Measurements from ENCODE around the gene PSPH.

The PSPH gene

GRCh38 chr7:55996856-55997500, 54.3 kb downstream of the PSPH start:
- DNase-seq (ENCODE audit: low read depth), result no peak

GRCh38 chr7:55992346-55992745, 58.9 kb downstream of the PSPH start:
- no peak for DNase-seq (ENCODE audit: low read depth)

- DNase-seq (ENCODE audit: low read depth), result no peak
Measured at GRCh38 chr7:55983537-55983936, 67.7 kb downstream of the PSPH start.

GRCh38 chr7:55980266-55980665, 71.0 kb downstream of the PSPH start:
- no peak for DNase-seq (ENCODE audit: low read depth)

GRCh38 chr7:55977831-55978230, 73.4 kb downstream of the PSPH start:
- DNase-seq (ENCODE audit: low read depth), result no peak

- DNase-seq (ENCODE audit: low read depth), result no peak
Measured at GRCh38 chr7:55975988-55976633, 75.1 kb downstream of the PSPH start.

GRCh38 chr7:55973747-55974250, 77.4 kb downstream of the PSPH start:
- DNase-seq (ENCODE audit: low read depth), result no peak

- DNase-seq (ENCODE audit: low read depth), result no peak
Measured at GRCh38 chr7:55970978-55971377, 80.3 kb downstream of the PSPH start.

GRCh38 chr7:55970561-55970960, 80.7 kb downstream of the PSPH start:
- no peak for DNase-seq (ENCODE audit: low read depth)

- DNase-seq (ENCODE audit: low read depth), result no peak
Measured at GRCh38 chr7:55969391-55969790, 81.9 kb downstream of the PSPH start.

- DNase-seq (ENCODE audit: low read depth), result no peak
Measured at GRCh38 chr7:55966851-55967250, 84.4 kb downstream of the PSPH start.

- DNase-seq (ENCODE audit: low read depth), result no peak
Measured at GRCh38 chr7:55965805-55966421, 85.3 kb downstream of the PSPH start.

GRCh38 chr7:55965100-55965470, 86.2 kb downstream of the PSPH start:
- no peak for DNase-seq (ENCODE audit: low read depth)

- DNase-seq (ENCODE audit: low read depth), result peak; percentile 41
Measured at GRCh38 chr7:55964261-55965099, 86.8 kb downstream of the PSPH start, which contains the start of gene NIPSNAP2. Gene NIPSNAP2 (plus strand): TSS chr7:55964585. CDS start chr7:55964610, 25 bp downstream.

GRCh38 chr7:55963584-55964168, 87.6 kb downstream of the PSPH start:
- no peak for DNase-seq (ENCODE audit: low read depth)

- no peak for DNase-seq (ENCODE audit: low read depth)
Measured at GRCh38 chr7:55962014-55962413, 89.2 kb downstream of the PSPH start.

Data from T-helper 22 cell (primary cell).